Measurements from ENCODE around the gene ITGAD.

ITGAD gene

DNA sequence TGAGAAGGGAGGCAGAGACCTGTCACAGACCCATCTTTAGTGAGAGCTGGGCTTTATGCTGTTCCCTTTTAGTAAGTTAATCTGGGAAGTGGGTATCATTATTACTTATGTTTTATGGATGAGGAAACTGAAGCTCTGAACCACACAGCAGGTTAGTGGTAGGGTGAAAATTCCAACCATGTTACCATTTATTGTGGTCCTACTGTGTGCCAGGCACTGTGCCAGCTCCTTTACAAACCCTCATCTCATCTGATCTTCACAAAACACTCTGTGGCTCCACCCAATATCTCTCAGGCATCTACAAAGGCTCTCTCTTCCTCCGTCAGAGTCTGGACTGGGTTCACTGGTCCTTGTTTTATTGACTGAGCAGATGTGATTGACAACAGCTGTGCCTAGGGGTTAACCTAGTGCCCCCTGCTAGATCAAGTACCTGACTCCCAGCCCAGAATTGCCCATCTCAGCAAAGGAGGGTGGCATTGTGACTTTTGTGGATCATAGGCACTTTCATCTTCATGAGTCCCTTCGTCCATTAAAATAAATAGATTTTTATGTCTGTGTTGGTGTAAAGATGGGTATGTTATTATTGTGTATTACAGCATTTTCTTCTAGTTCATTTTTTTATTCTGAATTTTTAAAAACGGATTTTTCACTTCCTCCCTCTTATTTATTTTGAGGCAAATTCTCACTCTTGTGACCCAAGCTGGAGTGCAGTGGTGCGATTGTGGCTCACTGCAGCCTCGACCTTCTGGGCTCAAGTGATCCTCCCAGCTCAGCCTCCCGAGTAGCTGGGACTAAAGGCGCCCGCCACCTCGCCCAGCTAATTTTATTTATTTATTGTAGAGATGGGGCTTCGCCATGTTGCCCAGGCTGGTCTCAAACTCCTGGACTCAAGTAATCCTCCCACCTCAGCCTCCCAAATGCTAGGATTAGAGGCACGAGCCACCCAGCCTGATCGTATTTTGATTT is 81.9 kb downstream of the ITGAD start:
- no peak for DNase-seq (ENCODE audit: low read depth, low spot score)

DNA sequence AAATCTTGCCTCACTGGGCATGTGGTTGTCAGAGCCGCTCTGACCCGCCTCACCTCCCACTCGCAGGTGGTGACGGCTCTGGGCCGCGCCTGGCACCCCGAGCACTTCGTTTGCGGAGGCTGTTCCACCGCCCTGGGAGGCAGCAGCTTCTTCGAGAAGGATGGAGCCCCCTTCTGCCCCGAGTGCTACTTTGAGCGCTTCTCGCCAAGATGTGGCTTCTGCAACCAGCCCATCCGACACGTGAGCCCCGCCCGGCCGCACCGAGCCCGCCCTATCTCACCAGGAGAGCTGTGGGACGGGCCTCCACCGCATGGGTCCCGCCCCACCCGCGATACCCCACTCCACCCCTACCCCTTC is 82.8 kb downstream of the ITGAD start:
- DNase-seq (ENCODE audit: low read depth, low spot score) = no peak
